H1 (cell line): Measurements from ENCODE around the gene BPIFB2. TPM values are rescaled to one million over a fixed set of nuclear protein-coding genes. Genes with fewer than 3 reads are reported as not detected.

Experiments used
- CTCF ChIA-PET: fragments of 300-600 bp; sonication (Branson Sonifier 250); formaldehyde crosslinking; loops from one replicate; lab custom pipeline; 2021; ENCODE audit not compliant: partially characterized antibody; lab: Charles Lee
- POLR2A ChIA-PET: fragments of 300-600 bp; sonication (Branson Sonifier 250); formaldehyde crosslinking; loops from one replicate; lab custom pipeline; 2021; ENCODE audit warnings: inconsistent platforms; ENCODE audit not compliant: partially characterized antibody; lab: Charles Lee
- DNase-seq, 2 experiments: peaks; one replicate each; pipeline versions ENCODE4 v3.0.0 to v3.0.0-alpha.2; 2010 to 2022; ENCODE audit warnings: low spot score in 2 of 2, low read depth in 1 of 2, mixed read lengths in 1 of 2
- FAIRE-seq: peaks from 2 replicates; lab custom pipeline; 2011; peaks lifted over from hg19 to GRCh38; lab: Jason Lieb, UNC
- H2AFZ ChIP-seq: 2 replicates; pipeline ENCODE4 v1.8.1; 2012; ENCODE audit warnings: low read length, inconsistent platforms
- H2AK5ac ChIP-seq: 2 replicates; pipeline ENCODE4 v1.6.1; 2013; ENCODE audit warnings: low read depth, low read length
- H2BK120ac ChIP-seq: replicated peaks from 2 replicates; pipeline ENCODE3; 2013; ENCODE audit warnings: low read depth, low read length, inconsistent platforms
- H2BK12ac ChIP-seq: 2 replicates; pipeline ENCODE4 v1.6.1; 2013; ENCODE audit warnings: low read depth, low read length
- H2BK15ac ChIP-seq: 2 replicates; pipeline ENCODE4 v1.6.1; 2013; ENCODE audit warnings: low read length
- H2BK20ac ChIP-seq: 2 replicates; pipeline ENCODE4 v1.6.1; 2013; ENCODE audit warnings: low read length
- H2BK5ac ChIP-seq: 2 replicates; pipeline ENCODE4 v1.6.1; 2013; ENCODE audit warnings: low read depth, low read length
- H3K14ac ChIP-seq: 2 replicates; pipeline ENCODE4 v1.6.1; 2013; ENCODE audit warnings: inconsistent platforms; ENCODE audit not compliant: insufficient read length
- H3K18ac ChIP-seq: 2 replicates; pipeline ENCODE4 v1.6.1; 2013; ENCODE audit warnings: low read length; ENCODE audit errors: extremely low read depth
- H3K23ac ChIP-seq: 2 replicates; pipeline ENCODE4 v1.6.1; 2013; ENCODE audit warnings: inconsistent platforms; ENCODE audit not compliant: insufficient read length
- H3K23me2 ChIP-seq: 2 replicates; pipeline ENCODE4 v1.6.1; 2013; ENCODE audit warnings: low read depth, low read length
- H3K27ac ChIP-seq: 2 replicates; pipeline ENCODE4 v1.6.1; 2011; ENCODE audit warnings: low read depth, low read length, inconsistent platforms
- H3K27me3 ChIP-seq, 4 experiments: replicated peaks in 1 of 4; 1 replicate in 1 of 4; 2 replicates in 3 of 4; pipeline versions ENCODE4 v1.6.1 to v1.8.1; 2011 to 2013; ENCODE audit warnings: low read length in 3 of 4, mild to moderate bottlenecking in 3 of 4, inconsistent platforms in 2 of 4, mixed read lengths in 2 of 4, moderate library complexity in 1 of 4; ENCODE audit not compliant: control insufficient read depth in 3 of 4, insufficient read depth in 3 of 4; ENCODE audit errors: extremely low read depth in 1 of 4
- H3K36me3 ChIP-seq, 4 experiments: 2 replicates each; pipeline versions ENCODE4 v1.6.1 to v1.8.1; 2011 to 2013; ENCODE audit warnings: mild to moderate bottlenecking in 4 of 4, low read length in 3 of 4, moderate library complexity in 2 of 4, control low read depth in 1 of 4, inconsistent platforms in 1 of 4; ENCODE audit not compliant: insufficient read depth in 4 of 4, control insufficient read depth in 2 of 4
- H3K4ac ChIP-seq: replicated peaks from 2 replicates; pipeline ENCODE3; 2013; ENCODE audit warnings: low read length, low read depth, mixed read lengths, inconsistent platforms; ENCODE audit not compliant: insufficient read length
- H3K4me1 ChIP-seq, 4 experiments: replicated peaks in 1 of 4; 1 replicate in 1 of 4; 2 replicates in 3 of 4; pipeline versions ENCODE4 v1.6.1 to v1.8.1; 2011 to 2013; ENCODE audit warnings: low read length in 3 of 4, inconsistent platforms in 2 of 4, mixed read lengths in 1 of 4; ENCODE audit not compliant: insufficient read depth in 4 of 4, control insufficient read depth in 3 of 4
- H3K4me2 ChIP-seq, 2 experiments: 2 replicates each; pipeline versions ENCODE4 v1.6.1 to v1.8.1; 2011 to 2013; ENCODE audit warnings: low read depth in 2 of 2, low read length in 2 of 2, control low read depth in 1 of 2, inconsistent platforms in 1 of 2, mild to moderate bottlenecking in 1 of 2; ENCODE audit not compliant: insufficient read depth in 1 of 2
- H3K4me3 ChIP-seq, 4 experiments: fragments of 200-600, 300-600 bp in 1 of 4; sonication (generic), shearing (Covaris generic), sonication (Bioruptor Twin) in 1 of 4; 2 replicates each; pipeline versions ENCODE4 v1.5.1 to v1.8.1; 2011 to 2016; ENCODE audit warnings: low read length in 4 of 4, low read depth in 3 of 4, control low read depth in 2 of 4, inconsistent platforms in 2 of 4, mild to moderate bottlenecking in 2 of 4, mixed read lengths in 1 of 4, moderate library complexity in 1 of 4; ENCODE audit not compliant: insufficient read depth in 2 of 4; ENCODE audit errors: extremely low read depth in 1 of 4
- H3K56ac ChIP-seq: replicated peaks from 2 replicates; pipeline ENCODE3; 2013; ENCODE audit warnings: low read depth, mild to moderate bottlenecking, mixed read lengths, low read length, inconsistent platforms; ENCODE audit not compliant: insufficient read length
- H3K79me1 ChIP-seq: 2 replicates; pipeline ENCODE4 v1.6.1; 2013; ENCODE audit warnings: low read depth, low read length, control low read depth
- H3K79me2 ChIP-seq, 2 experiments: 2 replicates each; pipeline versions ENCODE4 v1.6.1 to v1.8.1; 2012 to 2013; ENCODE audit warnings: low read length in 2 of 2, mild to moderate bottlenecking in 2 of 2, inconsistent platforms in 1 of 2; ENCODE audit not compliant: insufficient read depth in 2 of 2, control insufficient read depth in 1 of 2
- H3K9ac ChIP-seq, 4 experiments: replicated peaks in 1 of 4; 1 replicate in 1 of 4; 2 replicates in 3 of 4; pipeline versions ENCODE4 v1.6.1 to v1.8.1; 2011 to 2013; ENCODE audit warnings: low read depth in 3 of 4, low read length in 3 of 4, control low read depth in 2 of 4, mild to moderate bottlenecking in 2 of 4, moderate library complexity in 2 of 4, inconsistent platforms in 1 of 4; ENCODE audit errors: extremely low read depth in 1 of 4
- H3K9me3 ChIP-seq, 2 experiments: 2 replicates each; pipeline versions ENCODE4 v1.6.1 to v1.8.1; 2012 to 2013; ENCODE audit warnings: mild to moderate bottlenecking in 2 of 2, moderate library complexity in 2 of 2, control low read depth in 1 of 2, inconsistent platforms in 1 of 2, low read depth in 1 of 2, low read length in 1 of 2, mixed read lengths in 1 of 2; ENCODE audit not compliant: insufficient read depth in 2 of 2
- H4K20me1 ChIP-seq, 2 experiments: replicated peaks in 1 of 2; 2 replicates each; pipeline versions ENCODE3 to v1.8.1; 2011 to 2013; ENCODE audit warnings: inconsistent platforms in 2 of 2, low read length in 2 of 2, mild to moderate bottlenecking in 1 of 2; ENCODE audit not compliant: insufficient read depth in 2 of 2, control insufficient read depth in 1 of 2
- H4K5ac ChIP-seq: 2 replicates; pipeline ENCODE4 v1.6.1; 2013; ENCODE audit warnings: low read length, low read depth, mixed read lengths, inconsistent platforms; ENCODE audit not compliant: insufficient read length
- H4K8ac ChIP-seq: 2 replicates; pipeline ENCODE4 v1.8.0; 2013; ENCODE audit warnings: mild to moderate bottlenecking, moderate library complexity, low read length, inconsistent platforms; ENCODE audit not compliant: insufficient read depth; ENCODE audit errors: extremely low read depth
- H4K91ac ChIP-seq: replicated peaks from 2 replicates; pipeline ENCODE3; 2013; ENCODE audit warnings: low read length, mixed read lengths, inconsistent platforms; ENCODE audit not compliant: insufficient read length
- BCL11A ChIP-seq, 2 experiments: IDR thresholded peaks; one replicate each; pipeline ENCODE4 v1.6.1; 2011; ENCODE audit warnings: low read depth in 2 of 2, low read length in 2 of 2, mild to moderate bottlenecking in 2 of 2
- GABPA ChIP-seq: IDR thresholded peaks from 2 replicates; pipeline ENCODE4 v1.6.1; 2011; ENCODE audit warnings: mild to moderate bottlenecking, low read length, moderate library complexity, borderline replicate concordance; ENCODE audit not compliant: insufficient read depth
- polyA plus RNA-seq, 7 experiments: library from polyadenylated mRNA; depleted of rRNA in 3 of 7; stranded (reverse) in 5 of 7; unstranded in 2 of 7; fragments of >200 nt in 5 of 7; fragments of 200-250 nt in 2 of 7; gene quantifications; 1 replicate in 5 of 7; 2 replicates in 1 of 7; 4 replicates in 1 of 7; pipeline versions ENCODE4 v1.2.1 to v1.2.3, GENCODE V29; 2011 to 2013; ENCODE audit warnings: missing spikeins in 2 of 7, mixed read lengths in 2 of 7
- total RNA-seq: library from RNA; stranded (reverse); fragmentation: NEBNext Ultra II Directional; extraction: Animal tissue kit (Norgen Biotek cat#: 25700); gene quantifications from 2 replicates; pipeline ENCODE4 v1.2.1, GENCODE V29; 2021

BPIFB2 gene
- total and polyA plus RNA-seq, 2 of the 8 experiments (the other 6 are each of a cell fraction or from before 2014, with no cell fraction given): not detected

DNA sequence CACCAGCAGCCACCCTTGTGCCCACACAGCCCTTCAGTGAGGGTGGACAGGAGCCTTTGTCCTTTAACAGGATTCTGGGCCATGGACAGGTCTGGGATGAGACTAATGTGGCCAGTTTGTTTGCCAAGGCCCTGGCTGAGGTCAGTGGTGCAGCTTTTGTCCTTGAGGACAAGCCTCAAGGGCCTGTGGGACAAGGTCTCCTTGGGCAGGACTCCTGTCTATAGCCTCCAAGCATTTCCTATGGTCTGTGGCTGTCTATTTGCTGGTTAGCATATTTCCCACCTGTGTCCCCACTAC, 47.3 kb upstream of the BPIFB2 start:
- no peaks in the 10 kb centered on the region for H3K36me3 ChIP-seq
- no peak overlapping the region for H3K27ac ChIP-seq
- no peak overlapping the region for H4K8ac ChIP-seq
- H2BK15ac ChIP-seq: no peak overlapping the region
- no peak overlapping the region for H3K4me2 ChIP-seq
- no peak overlapping the region for H3K56ac ChIP-seq
- no peak overlapping the region for H3K9ac ChIP-seq
- no peak overlapping the region for H3K4ac ChIP-seq
- no peak overlapping the region for H2AFZ ChIP-seq
- DNase-seq (no peak), FAIRE-seq (no peak)
- H3K79me2 ChIP-seq: no peaks in the 10 kb centered on the region
- H2BK20ac ChIP-seq: no peak overlapping the region
- H3K27me3 ChIP-seq: peaks cover 0 to 4% (median 0%) of the 10 kb centered on the region in 4 experiments; a peak in 3 of 7 replicates
- H3K18ac ChIP-seq: no peak overlapping the region
- H3K23me2 ChIP-seq: no peaks in the 10 kb centered on the region
- no peak overlapping the region for H3K23ac ChIP-seq
- no peak overlapping the region for H4K5ac ChIP-seq
- ChIA-PET CTCF (interaction anchor here (0.5 to 1.8 kb wide), 5 partner anchors 15 to 290 kb away, joined by 3 to 13 read pairs (median 3); no protein-coding TSS in a partner anchor), POLR2A (no interaction called here)
- peaks cover 0 to 5% of the 10 kb centered on the region in 2 experiments; a peak in 1 of 4 replicates for H3K9me3 ChIP-seq
- no peaks in the 10 kb centered on the region for H4K20me1 ChIP-seq
- no peak overlapping the region for H4K91ac ChIP-seq
- no peaks in the 10 kb centered on the region; a peak in 1 of 7 replicates for H3K4me1 ChIP-seq
- no peak overlapping the region for H2BK120ac ChIP-seq
- no peak overlapping the region for H3K14ac ChIP-seq
- H3K4me3 ChIP-seq: no peak overlapping the region
- no peak overlapping the region for H2BK12ac ChIP-seq
- no peak overlapping the region for H2AK5ac ChIP-seq
- H3K79me1 ChIP-seq: no peaks in the 10 kb centered on the region
- no peak overlapping the region for H2BK5ac ChIP-seq
- TF ChIP-seq BCL11A (IDR thresholded peaks at IDR 0.05; ENCODE audit: low read depth in 2 of 2, low read length in 2 of 2) (no peak), GABPA (no peak)
